Smooth muscle cell of the brain vasculature (primary cell): Measurements from ENCODE around the gene GULP1.
"Not testable (repeated sequence)": the region's sequence is repeated elsewhere in the genome, so short reads cannot be mapped to it uniquely, and the experiment has no call there.

ENCODE experiments used
- DNase-seq: peaks from one replicate; pipeline ENCODE4 v3.0.0-alpha.2; 2012; ENCODE audit warnings: low read depth, low spot score

Gene GULP1, protein sequence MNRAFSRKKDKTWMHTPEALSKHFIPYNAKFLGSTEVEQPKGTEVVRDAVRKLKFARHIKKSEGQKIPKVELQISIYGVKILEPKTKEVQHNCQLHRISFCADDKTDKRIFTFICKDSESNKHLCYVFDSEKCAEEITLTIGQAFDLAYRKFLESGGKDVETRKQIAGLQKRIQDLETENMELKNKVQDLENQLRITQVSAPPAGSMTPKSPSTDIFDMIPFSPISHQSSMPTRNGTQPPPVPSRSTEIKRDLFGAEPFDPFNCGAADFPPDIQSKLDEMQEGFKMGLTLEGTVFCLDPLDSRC

GRCh38 chr2:188291617-188292347 is at the start of gene GULP1:
GULP1 (plus strand) TSS chr2:188291874; CDS start chr2:188477703, 185,829 bp downstream.
- no peak for DNase-seq

GRCh38 chr2:188243381-188243780 is 48.3 kb upstream of the GULP1 start:
- no peak for DNase-seq

DNA sequence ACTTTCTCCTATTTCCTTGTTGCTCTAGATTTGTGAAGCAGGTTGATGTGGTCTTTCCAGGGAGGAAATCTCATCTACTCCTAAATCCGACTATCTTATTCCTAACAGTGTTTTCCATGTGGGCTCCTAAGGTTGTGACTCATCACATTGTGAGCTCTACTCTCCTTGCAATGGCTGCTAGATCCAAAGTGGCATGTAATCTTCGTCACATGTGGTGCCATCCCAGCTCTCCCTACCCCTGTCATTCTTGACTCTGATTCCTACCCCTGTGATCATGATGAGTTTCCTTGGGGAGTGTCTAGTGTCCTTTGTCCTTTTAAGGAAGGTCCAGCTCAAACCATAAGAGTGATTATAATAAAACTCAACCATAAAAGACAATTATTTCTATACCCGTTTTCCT is 47.3 kb upstream of the GULP1 start:
- no peak for DNase-seq

GRCh38 chr2:188245230-188245629 is 46.4 kb upstream of the GULP1 start:
- no peak for DNase-seq

- no peak for DNase-seq
Observed at GRCh38 chr2:188248513-188248912, 43.2 kb upstream of the GULP1 start.

DNA sequence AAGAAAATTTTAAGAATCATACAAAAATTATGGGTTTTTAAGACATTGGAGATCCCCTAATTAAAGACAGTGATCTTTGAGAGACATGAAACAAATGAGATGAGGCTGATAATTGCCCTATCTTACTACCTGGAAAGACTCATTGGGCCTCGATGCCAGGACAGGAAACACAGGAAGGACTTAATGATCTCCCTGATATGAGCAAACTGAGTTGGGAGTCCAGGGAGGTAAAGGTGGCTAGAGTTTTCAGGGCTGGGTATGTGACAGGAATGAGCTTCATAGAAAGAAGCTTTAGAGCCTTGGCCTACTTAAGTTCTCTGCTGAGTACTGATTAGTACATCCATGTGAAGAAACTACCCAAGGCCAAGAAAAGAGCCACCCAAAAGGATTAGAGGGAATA is 40.6 kb upstream of the GULP1 start:
- DNase-seq: no peak

DNA sequence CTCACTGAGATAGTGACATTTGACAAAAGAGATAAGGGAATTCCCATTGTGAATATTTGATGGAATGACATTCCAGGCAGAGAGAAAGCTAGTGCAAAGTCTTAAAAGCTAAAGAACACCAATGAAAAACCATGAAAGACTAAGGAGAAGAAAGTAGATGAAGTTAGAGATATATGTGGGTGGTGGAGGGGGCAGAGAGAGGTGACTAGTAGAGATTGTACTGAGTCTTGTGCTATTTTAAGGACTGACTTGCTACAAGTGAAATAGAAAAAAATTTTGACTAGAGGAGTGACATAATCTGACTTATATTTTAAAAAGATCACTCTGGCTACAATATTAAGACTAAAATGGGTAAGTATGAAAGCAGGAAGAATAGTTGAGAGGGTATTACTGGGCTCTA is 35.3 kb upstream of the GULP1 start:
- DNase-seq: no peak

DNA sequence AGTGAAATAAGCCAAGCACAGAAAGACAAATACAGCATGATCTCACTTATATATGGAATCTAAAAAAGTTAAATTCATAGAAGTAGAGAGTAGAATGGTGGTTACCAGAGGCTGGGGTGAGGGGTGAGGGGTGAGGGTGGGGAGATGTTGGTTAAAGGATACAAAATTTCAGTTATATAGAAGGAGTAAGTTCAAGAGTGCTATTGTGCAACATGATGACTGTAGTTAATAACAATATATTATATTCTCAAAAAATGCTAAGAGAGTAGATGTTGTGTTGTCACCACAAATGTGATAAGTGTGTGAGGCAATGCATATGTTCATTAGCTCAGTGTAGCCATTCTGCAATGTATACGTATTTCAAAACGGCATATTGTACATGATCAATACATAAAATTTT is 26.4 kb upstream of the GULP1 start:
- DNase-seq: no peak

GRCh38 chr2:188267776-188268175 is 23.9 kb upstream of the GULP1 start:
- DNase-seq: no peak

GRCh38 chr2:188269004-188269403 is 22.7 kb upstream of the GULP1 start:
- DNase-seq: no peak

GRCh38 chr2:188272121-188272520 is 19.6 kb upstream of the GULP1 start:
- DNase-seq: no peak

DNA sequence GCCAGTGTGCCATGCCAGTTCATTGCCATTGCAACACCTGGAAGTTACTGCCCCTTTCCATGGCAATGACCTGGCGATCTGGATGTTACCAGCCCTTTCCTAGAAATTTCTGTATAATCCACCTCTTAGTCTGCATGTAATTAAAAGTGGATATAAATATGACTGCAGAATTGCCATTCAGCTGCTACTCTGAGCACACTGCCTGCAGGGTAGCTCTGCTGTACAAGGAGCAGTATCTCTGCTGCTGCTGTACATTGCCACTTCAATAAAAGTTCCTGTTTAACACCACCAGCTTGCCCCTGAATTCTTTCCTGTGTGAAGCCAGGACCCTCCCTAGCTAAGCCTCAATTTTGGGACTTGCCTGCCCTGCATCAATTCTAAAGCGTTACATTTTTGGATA is 17.4 kb upstream of the GULP1 start:
- no peak for DNase-seq

GRCh38 chr2:188276255-188276654 is 15.4 kb upstream of the GULP1 start:
- DNase-seq: no peak

- DNase-seq: no peak
Observed at GRCh38 chr2:188277786-188278185, 13.9 kb upstream of the GULP1 start.

- no peak for DNase-seq
Observed at GRCh38 chr2:188278388-188279092, 13.1 kb upstream of the GULP1 start.

DNA sequence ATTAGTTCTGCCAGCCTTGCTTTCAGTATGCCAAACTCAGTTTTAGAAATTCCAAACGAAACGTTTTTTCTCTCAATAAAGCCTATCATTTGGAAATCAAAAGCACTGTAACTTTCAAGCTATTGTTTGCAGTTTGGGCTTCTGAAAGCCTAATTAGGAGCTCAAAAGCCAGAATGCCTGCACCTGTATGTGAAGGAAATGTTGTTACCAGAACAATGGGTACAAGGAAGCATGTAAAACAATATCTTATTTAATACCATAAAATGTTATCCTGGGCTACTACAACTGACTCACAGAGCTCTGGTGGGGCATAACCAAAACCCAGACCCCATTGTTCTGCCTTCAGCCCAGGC is 12.6 kb upstream of the GULP1 start:
- DNase-seq: no peak

- DNase-seq: no peak
Observed at GRCh38 chr2:188280811-188281222, 10.9 kb upstream of the GULP1 start.

DNA sequence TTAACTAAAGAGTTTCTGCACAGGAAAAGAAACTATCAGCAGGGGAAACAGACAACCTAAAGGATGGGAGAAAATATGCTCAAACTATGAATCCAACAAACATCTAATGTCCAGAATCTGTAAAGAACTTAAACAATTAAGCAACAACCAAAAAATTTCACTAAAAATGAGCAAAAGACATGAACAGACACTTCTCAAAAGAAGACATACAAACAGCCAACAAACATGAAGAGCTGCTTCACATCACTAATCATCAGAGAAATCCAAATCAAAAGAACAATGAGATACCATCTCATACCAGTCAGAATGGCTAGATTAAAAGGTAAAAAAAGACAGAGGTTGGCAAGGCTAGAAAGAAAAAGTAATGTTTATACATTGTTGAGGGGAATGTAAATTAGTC is 8.8 kb upstream of the GULP1 start:
- no peak for DNase-seq

DNA sequence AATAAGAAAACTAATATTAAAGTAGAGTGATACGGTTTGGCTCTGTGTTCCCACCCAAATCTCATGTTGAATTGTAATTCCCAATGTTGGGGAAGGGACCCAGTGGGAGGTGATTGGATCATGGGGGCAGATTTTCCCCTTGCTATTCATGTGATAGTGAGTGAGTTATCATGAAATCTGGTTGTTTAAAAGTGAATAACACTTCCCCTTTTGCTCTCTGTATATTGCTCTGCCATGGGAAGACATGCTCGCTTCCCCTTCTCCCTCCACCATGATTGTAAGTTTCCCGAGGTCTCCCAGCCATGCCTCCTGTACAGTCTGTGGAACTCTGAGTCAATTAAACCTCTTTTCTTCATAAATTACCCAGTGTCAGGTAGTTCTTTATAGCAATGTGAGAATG is 7.4 kb upstream of the GULP1 start:
- not testable (repeated sequence) for DNase-seq

- no peak for DNase-seq
Observed at GRCh38 chr2:188285049-188285448, 6.6 kb upstream of the GULP1 start.

DNA sequence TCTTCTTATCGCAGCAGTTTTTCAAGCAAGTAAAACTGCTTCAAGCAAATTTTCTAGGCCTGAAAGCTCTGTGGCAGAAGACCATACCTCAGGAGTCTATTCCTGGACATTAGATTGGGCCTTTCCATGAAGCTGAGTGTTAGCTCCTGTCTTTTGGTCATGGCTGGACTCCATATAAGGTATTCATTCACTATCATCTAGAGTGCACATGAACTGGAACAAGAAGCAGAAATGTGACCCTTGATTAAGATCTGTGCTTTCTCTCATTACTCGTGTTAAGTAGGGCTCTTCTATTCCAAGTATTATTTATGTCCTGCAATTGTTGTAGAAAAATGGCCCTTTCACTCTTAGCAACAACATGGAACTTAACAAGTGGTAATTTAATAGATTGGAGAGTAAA is 5.9 kb upstream of the GULP1 start:
- DNase-seq: no peak

- DNase-seq: no peak
Observed at GRCh38 chr2:188291142-188291616, 495 bp upstream of the GULP1 start.
